SJCRH30 (cell line): ENCODE data around the gene CKB. TPM values are rescaled to one million over a fixed set of nuclear protein-coding genes. Genes with fewer than 3 reads are reported as not detected.

Experiments used
- DNase-seq, 2 experiments: peaks; one replicate each; pipeline ENCODE4 v3.0.0-alpha.2; 2015 to 2020
- H3K27ac ChIP-seq: fragments of 250-450 bp; sonication (Bioruptor Pico); 2 replicates; pipeline ENCODE4 v1.5.1; 2020; ENCODE audit warnings: mild to moderate bottlenecking, moderate library complexity
- H3K27me3 ChIP-seq: fragments of 250-450 bp; sonication (Bioruptor Pico); 2 replicates; pipeline ENCODE4 v1.5.1; 2020; ENCODE audit warnings: mild to moderate bottlenecking, moderate library complexity
- H3K36me3 ChIP-seq: fragments of 250-450 bp; sonication (Bioruptor Pico); 2 replicates; pipeline ENCODE4 v1.5.1; 2020; ENCODE audit warnings: mild to moderate bottlenecking, moderate library complexity
- H3K4me1 ChIP-seq: fragments of 250-450 bp; sonication (Bioruptor Pico); 2 replicates; pipeline ENCODE4 v1.5.1; 2020; ENCODE audit warnings: mild to moderate bottlenecking, moderate library complexity
- H3K4me3 ChIP-seq: fragments of 250-450 bp; sonication (Bioruptor Pico); 2 replicates; pipeline ENCODE4 v1.5.1; 2020; ENCODE audit warnings: mild to moderate bottlenecking, moderate library complexity
- H3K9me3 ChIP-seq: fragments of 250-450 bp; sonication (Bioruptor Pico); replicated peaks from 2 replicates; pipeline ENCODE4 v1.5.1; 2020; ENCODE audit warnings: mild to moderate bottlenecking, moderate library complexity
- total RNA-seq: library from RNA; depleted of rRNA; stranded (reverse); fragments of >200 nt; shearing (Covaris generic); gene quantifications from 2 replicates; pipeline ENCODE4 v1.2.3, GENCODE V29; 2014

CKB gene
- total RNA-seq, 1 experiment from 2014 or later, result 84.4 TPM

GRCh38 chr14:103507751-103508150 is 14.9 kb downstream of the CKB start:
- Histone ChIP-seq H3K27me3 (no peaks in the 10 kb centered on the region), H3K9me3 (no peaks in the 10 kb centered on the region), H3K4me1 (no peaks in the 10 kb centered on the region), H3K27ac (no peak overlapping the region), H3K36me3 (peaks cover 31% of the 10 kb centered on the region), H3K4me3 (no peak overlapping the region)
- DNase-seq, result no peak

GRCh38 chr14:103504991-103505565 is 17.6 kb downstream of the CKB start:
- Histone ChIP-seq H3K27ac (no peak overlapping the region), H3K36me3 (peaks cover 45% of the 10 kb centered on the region), H3K9me3 (no peaks in the 10 kb centered on the region), H3K27me3 (no peaks in the 10 kb centered on the region), H3K4me1 (no peaks in the 10 kb centered on the region), H3K4me3 (no peak overlapping the region)
- no peak for DNase-seq

GRCh38 chr14:103503296-103503695 is 19.3 kb downstream of the CKB start:
- H3K4me1 ChIP-seq, result no peaks in the 10 kb centered on the region
- H3K4me3 ChIP-seq, result no peak overlapping the region
- H3K36me3 ChIP-seq, result peaks cover 54% of the 10 kb centered on the region
- H3K27ac ChIP-seq, result no peak overlapping the region
- no peaks in the 10 kb centered on the region for H3K27me3 ChIP-seq
- no peak for DNase-seq
- H3K9me3 ChIP-seq, result no peaks in the 10 kb centered on the region

GRCh38 chr14:103502877-103503276 is 19.8 kb downstream of the CKB start:
- Histone ChIP-seq H3K4me1 (no peaks in the 10 kb centered on the region), H3K27ac (no peak overlapping the region), H3K4me3 (no peak overlapping the region), H3K36me3 (peaks cover 57% of the 10 kb centered on the region), H3K9me3 (no peaks in the 10 kb centered on the region), H3K27me3 (no peaks in the 10 kb centered on the region)
- no peak for DNase-seq

- Histone ChIP-seq H3K9me3 (no peaks in the 10 kb centered on the region), H3K27ac (no peak overlapping the region), H3K4me3 (no peak overlapping the region), H3K27me3 (no peaks in the 10 kb centered on the region), H3K4me1 (no peaks in the 10 kb centered on the region), H3K36me3 (peaks cover 58% of the 10 kb centered on the region)
- no peak for DNase-seq
Measured at GRCh38 chr14:103501921-103502669, 20.5 kb downstream of the CKB start.

GRCh38 chr14:103501041-103501870 is 21.4 kb downstream of the CKB start:
- peak in 1 of 2 experiments; percentile 26 for DNase-seq
- H3K36me3 ChIP-seq, result peaks cover 62% of the 10 kb centered on the region
- H3K4me3 ChIP-seq, result no peak overlapping the region
- no peaks in the 10 kb centered on the region for H3K9me3 ChIP-seq
- no peaks in the 10 kb centered on the region for H3K27me3 ChIP-seq
- no peaks in the 10 kb centered on the region for H3K4me1 ChIP-seq
- no peak overlapping the region for H3K27ac ChIP-seq

GRCh38 chr14:103500148-103500990 is 22.3 kb downstream of the CKB start:
- no peaks in the 10 kb centered on the region for H3K9me3 ChIP-seq
- no peak overlapping the region for H3K4me3 ChIP-seq
- H3K27ac ChIP-seq, result no peak overlapping the region
- no peaks in the 10 kb centered on the region for H3K4me1 ChIP-seq
- no peaks in the 10 kb centered on the region for H3K27me3 ChIP-seq
- peak; percentile 88 to 94 for DNase-seq
- peaks cover 62% of the 10 kb centered on the region for H3K36me3 ChIP-seq

GRCh38 chr14:103499709-103500108 is 22.9 kb downstream of the CKB start:
- no peaks in the 10 kb centered on the region for H3K4me1 ChIP-seq
- no peaks in the 10 kb centered on the region for H3K27me3 ChIP-seq
- no peak for DNase-seq
- no peak overlapping the region for H3K27ac ChIP-seq
- H3K9me3 ChIP-seq, result no peaks in the 10 kb centered on the region
- no peak overlapping the region for H3K4me3 ChIP-seq
- peaks cover 62% of the 10 kb centered on the region for H3K36me3 ChIP-seq

GRCh38 chr14:103496776-103497175 is 25.9 kb downstream of the CKB start:
- no peak for DNase-seq
- Histone ChIP-seq H3K9me3 (no peaks in the 10 kb centered on the region), H3K4me1 (no peaks in the 10 kb centered on the region), H3K36me3 (peaks cover 58% of the 10 kb centered on the region), H3K27me3 (no peaks in the 10 kb centered on the region), H3K4me3 (no peak overlapping the region), H3K27ac (no peak overlapping the region)

GRCh38 chr14:103495854-103496253 is 26.8 kb downstream of the CKB start:
- Histone ChIP-seq H3K9me3 (no peaks in the 10 kb centered on the region), H3K4me1 (no peaks in the 10 kb centered on the region), H3K27ac (no peak overlapping the region), H3K36me3 (peaks cover 55% of the 10 kb centered on the region), H3K4me3 (no peak overlapping the region), H3K27me3 (no peaks in the 10 kb centered on the region)
- DNase-seq, result no peak

GRCh38 chr14:103492156-103492925 is 30.3 kb downstream of the CKB start:
- no peak overlapping the region for H3K27ac ChIP-seq
- H3K4me3 ChIP-seq, result no peak overlapping the region

GRCh38 chr14:103491691-103492090 is 30.9 kb downstream of the CKB start:
- peaks cover 42% of the 10 kb centered on the region for H3K36me3 ChIP-seq
- no peaks in the 10 kb centered on the region for H3K9me3 ChIP-seq
- H3K27ac ChIP-seq, result no peak overlapping the region
- no peak overlapping the region for H3K4me3 ChIP-seq
- no peaks in the 10 kb centered on the region for H3K4me1 ChIP-seq
- no peak for DNase-seq
- H3K27me3 ChIP-seq, result no peaks in the 10 kb centered on the region

More at GRCh38 chr14:103492156-103492925, 30.3 kb downstream of the CKB start:
- Histone ChIP-seq H3K27me3 (no peaks in the 10 kb centered on the region), H3K4me1 (no peaks in the 10 kb centered on the region), H3K9me3 (no peaks in the 10 kb centered on the region), H3K36me3 (peaks cover 39% of the 10 kb centered on the region)
- no peak for DNase-seq

GRCh38 chr14:103489621-103490020 is 33.0 kb downstream of the CKB start:
- no peaks in the 10 kb centered on the region for H3K4me1 ChIP-seq
- H3K4me3 ChIP-seq, result no peak overlapping the region
- H3K27ac ChIP-seq, result no peak overlapping the region
- no peaks in the 10 kb centered on the region for H3K27me3 ChIP-seq
- no peaks in the 10 kb centered on the region for H3K9me3 ChIP-seq
- no peak for DNase-seq
- peaks cover 39% of the 10 kb centered on the region for H3K36me3 ChIP-seq

GRCh38 chr14:103488960-103489359 is 33.7 kb downstream of the CKB start:
- peaks cover 39% of the 10 kb centered on the region for H3K36me3 ChIP-seq
- H3K9me3 ChIP-seq, result no peaks in the 10 kb centered on the region
- H3K27me3 ChIP-seq, result no peaks in the 10 kb centered on the region
- H3K27ac ChIP-seq, result no peak overlapping the region
- no peak overlapping the region for H3K4me3 ChIP-seq
- no peaks in the 10 kb centered on the region; the same call in 1 of the 2 replicates for H3K4me1 ChIP-seq
- no peak for DNase-seq
